Suprapubic skin (tissue), 4 donors: ENCODE results near the gene MEIOB.
"Not testable (repeated sequence)": the region's sequence is repeated elsewhere in the genome, so short reads cannot be mapped to it uniquely, and the experiment has no call there.

Source experiments
- CTCF ChIP-seq, 2 donors: fragments of 200-600 bp in 1 of 2; fragments of 450-650 bp in 1 of 2; sonication (generic) in 1 of 2; IDR thresholded peaks; one replicate each; pipeline ENCODE4 v1.5.1; 2016 to 2019; ENCODE audit warnings: antibody characterized with exemption in 2 of 2, mild to moderate bottlenecking in 1 of 2, moderate library complexity in 1 of 2
- POLR2A ChIP-seq, 2 donors: fragments of 450-650 bp; IDR thresholded peaks; one replicate each; pipeline ENCODE4 v1.6.1; 2017; ENCODE audit warnings: antibody characterized with exemption in 2 of 2, mild to moderate bottlenecking in 2 of 2, moderate library complexity in 2 of 2
- POLR2AphosphoS5 ChIP-seq, 3 donors: sonication (generic); formaldehyde crosslinking; IDR thresholded peaks; one replicate each; pipeline ENCODE4 v1.6.1; 2017; ENCODE audit warnings: antibody characterized with exemption in 3 of 3

GRCh38 chr16:1897692-1898091 is 25.7 kb upstream of the MEIOB start:
- not testable (repeated sequence) for TF ChIP-seq CTCF, POLR2AphosphoS5, POLR2A (IDR thresholded peaks at IDR 0.05)
